NCI-H2029 (cell line): ENCODE results near the gene OR56B1.
"Not testable (repeated sequence)": the region's sequence is repeated elsewhere in the genome, so short reads cannot be mapped to it uniquely, and the experiment has no call there.

Source experiments
- DNase-seq: peaks from one replicate; lab custom pipeline; 2025; lab: John Stamatoyannopoulos, UW

Gene OR56B1, protein sequence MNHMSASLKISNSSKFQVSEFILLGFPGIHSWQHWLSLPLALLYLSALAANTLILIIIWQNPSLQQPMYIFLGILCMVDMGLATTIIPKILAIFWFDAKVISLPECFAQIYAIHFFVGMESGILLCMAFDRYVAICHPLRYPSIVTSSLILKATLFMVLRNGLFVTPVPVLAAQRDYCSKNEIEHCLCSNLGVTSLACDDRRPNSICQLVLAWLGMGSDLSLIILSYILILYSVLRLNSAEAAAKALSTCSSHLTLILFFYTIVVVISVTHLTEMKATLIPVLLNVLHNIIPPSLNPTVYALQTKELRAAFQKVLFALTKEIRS

DNA sequence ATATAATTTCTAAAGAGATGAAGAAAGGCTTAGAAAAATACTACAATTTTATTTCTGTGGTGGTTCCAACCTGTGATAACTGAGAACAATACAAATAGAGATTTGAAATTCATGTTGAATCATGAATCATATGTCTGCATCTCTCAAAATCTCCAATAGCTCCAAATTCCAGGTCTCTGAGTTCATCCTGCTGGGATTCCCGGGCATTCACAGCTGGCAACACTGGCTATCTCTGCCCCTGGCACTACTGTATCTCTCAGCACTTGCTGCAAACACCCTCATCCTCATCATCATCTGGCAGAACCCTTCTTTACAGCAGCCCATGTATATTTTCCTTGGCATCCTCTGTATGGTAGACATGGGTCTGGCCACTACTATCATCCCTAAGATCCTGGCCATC lies at the start of gene OR56B1:
TSS of gene OR56B1 (plus strand) at position 53 of the 400 bp plus-strand sequence. CDS start at position 122, 69 bp downstream.
- DNase-seq: no peak

DNA sequence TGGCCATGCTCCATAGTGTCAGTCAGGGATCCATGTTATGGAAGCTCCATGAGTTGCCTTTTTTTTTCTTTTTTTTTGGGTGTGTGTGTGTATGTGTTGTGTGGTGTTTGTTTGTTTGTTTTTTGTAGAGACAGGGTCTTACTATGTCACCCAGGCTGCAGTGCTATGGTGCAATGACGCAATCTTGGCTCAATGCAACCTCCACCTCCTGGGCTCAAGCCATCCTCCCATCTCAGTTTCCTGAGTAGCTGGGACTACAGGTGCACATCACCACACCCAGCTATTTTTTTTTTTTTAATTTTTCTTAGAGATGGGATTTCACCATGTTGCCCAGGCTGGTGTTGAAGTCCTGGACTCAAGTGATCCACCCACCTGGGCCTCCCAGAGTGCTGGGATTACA lies 47.8 kb upstream of the OR56B1 start:
- no peak for DNase-seq

DNA sequence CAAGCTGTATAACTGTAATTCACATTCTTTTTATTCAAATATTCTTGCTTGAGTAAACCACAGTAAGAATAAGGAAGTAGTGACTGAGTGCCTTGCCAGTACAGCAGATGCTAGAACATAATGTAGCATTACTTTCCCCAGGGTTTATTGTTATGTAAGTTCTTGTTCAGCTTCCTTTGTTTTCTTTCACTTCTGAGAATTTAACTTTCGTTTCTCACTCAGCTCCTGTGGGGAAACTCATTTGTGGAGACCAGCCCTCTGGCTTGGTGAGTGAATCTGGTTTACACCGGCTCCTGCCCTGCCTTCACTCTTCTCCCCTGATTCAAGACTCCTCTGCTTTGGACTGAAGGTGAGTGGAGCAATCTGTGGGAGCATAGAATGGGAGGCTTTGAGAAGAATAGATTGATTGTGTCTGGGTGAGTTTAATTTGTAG lies 46.7 kb upstream of the OR56B1 start, which contains the start of gene TRIM22:
TSS of gene TRIM22 (plus strand) at position 240 of the 433 bp plus-strand sequence. CDS start 6,443 bp downstream, outside the sequence.
- DNase-seq: no peak

DNA sequence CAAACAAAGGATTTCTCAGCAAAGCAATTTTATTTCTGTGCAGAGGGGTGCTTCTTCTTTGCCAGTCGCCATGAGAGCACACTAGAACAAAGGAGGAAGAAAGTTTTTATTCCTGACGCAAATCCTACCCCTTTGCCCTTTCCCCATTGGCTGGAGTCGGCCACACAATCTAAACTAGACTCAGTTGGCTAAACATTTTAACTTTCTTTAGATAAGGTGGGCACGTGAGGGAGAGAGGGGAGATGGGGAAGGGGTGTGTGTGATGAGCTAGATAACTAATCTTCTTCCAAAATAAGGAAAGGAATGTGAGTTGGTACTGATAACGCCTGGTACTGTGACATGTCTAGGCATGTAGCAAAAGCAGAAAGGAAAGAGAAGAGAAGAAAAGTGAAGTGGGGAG lies 46.0 kb upstream of the OR56B1 start:
- DNase-seq: no peak

DNA sequence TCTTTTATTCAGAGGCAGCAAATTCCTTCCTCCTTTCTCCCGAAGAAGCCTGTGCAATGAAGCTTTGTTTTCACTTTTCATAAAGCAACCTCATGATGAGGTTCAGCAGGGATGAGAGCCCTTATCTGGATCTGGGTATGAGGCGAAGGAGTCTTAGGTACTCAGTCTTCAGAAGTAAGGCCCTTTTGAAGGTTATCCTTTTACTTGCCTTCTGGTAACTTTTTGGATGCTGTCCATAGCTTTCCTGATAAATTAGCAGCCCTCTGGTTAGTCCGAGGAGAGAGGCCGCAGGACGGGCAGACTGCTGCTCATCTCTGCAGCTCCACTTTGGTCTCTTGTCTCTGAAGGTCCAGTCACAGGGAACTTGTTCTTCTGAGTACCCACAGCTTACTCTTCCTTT lies 45.5 kb upstream of the OR56B1 start:
- no peak for DNase-seq

DNA sequence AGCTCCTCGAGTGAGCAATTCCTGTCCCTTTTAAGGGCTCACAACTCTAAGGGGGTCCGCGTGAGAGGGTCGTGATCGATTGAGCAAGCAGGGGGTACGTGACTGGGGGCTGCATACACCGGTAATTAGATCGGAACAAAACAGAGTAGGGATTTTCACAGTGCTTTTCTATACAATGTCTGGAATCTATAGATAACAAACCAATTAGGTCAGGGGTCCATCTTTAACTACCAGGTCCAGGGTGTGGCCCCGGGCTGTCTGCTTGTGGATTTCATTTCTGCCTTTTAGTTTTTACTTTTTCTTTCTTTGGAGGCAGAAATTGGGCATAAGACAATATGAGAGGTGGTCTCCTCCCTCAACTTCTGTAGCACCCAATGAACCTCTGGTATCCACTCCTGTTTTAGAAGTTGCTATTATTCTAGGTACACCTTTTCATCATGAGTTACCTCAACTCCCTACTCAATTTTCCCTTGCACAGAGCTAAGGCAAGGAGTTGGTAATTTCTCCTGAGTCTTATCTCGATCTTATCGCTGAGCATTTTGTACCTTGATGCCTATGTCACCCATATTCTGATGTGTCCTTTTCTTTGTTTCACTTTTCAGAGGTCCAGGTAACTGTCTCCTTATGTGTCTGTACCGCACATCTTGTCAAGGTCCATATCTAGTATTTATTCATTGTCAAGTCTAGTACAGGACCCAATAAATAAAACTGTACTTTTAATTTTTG lies 44.8 kb upstream of the OR56B1 start:
- DNase-seq: not testable (repeated sequence)

DNA sequence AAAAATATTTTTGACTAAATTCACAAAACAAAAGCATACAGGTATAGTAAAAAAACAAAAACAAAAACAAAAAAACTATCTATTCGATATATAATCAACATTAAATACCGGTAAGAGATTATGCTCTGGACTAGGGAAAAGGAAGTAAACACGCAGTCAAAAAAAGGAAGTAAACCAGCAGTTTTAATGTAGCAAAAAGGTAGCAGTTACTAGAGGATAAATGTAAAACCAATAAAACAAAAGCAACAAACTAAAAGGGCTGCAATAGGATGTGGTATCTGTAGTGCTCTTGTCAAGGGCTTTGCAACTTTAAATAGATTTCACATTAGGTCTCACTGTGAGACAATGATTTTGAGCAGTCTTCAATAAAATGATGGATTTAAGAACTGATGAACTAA lies 44.3 kb upstream of the OR56B1 start:
- no peak for DNase-seq

DNA sequence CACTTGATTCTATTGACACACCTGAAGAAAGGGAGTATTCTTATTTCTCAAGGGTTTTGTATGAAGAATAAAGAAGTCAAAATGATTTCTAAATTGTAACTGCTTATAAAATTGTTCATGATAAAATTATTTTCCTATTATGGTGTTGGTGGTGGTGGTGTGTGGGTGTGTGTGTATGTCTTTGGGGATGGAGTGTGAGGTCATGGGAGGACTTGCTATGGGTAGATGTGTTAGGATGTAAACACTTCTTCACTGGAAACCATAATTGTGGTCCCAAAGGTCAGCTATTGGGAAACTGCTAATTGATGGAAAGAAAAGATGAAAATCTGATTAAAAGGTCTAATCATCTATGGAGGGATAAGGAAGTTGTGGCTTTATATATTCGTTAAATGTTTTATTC lies 41.6 kb upstream of the OR56B1 start:
- no peak for DNase-seq

DNA sequence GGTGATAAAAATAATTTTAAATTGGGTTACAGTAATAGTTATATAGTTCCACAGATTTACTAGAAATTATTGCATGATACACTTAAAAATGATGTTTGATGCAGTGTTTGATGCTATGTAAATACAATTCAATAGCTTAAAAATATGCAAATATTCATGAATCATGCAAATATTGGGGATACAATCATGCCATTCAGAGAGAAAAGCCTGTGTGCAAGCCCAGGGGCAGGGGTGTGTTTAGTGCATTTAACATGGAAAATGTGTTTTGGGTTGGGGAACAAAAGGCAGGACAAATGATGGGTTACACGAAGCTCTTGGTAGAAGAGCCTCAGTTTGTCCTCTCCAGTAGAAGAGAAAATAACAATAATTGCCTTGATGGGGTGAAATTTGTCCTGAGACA lies 40.7 kb upstream of the OR56B1 start:
- no peak for DNase-seq

DNA sequence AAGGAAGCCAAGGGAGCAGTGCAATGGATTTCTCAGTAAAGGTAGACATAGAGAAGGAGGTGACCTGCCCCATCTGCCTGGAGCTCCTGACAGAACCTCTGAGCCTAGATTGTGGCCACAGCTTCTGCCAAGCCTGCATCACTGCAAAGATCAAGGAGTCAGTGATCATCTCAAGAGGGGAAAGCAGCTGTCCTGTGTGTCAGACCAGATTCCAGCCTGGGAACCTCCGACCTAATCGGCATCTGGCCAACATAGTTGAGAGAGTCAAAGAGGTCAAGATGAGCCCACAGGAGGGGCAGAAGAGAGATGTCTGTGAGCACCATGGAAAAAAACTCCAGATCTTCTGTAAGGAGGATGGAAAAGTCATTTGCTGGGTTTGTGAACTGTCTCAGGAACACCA lies 40.0 kb upstream of the OR56B1 start:
- no peak for DNase-seq

DNA sequence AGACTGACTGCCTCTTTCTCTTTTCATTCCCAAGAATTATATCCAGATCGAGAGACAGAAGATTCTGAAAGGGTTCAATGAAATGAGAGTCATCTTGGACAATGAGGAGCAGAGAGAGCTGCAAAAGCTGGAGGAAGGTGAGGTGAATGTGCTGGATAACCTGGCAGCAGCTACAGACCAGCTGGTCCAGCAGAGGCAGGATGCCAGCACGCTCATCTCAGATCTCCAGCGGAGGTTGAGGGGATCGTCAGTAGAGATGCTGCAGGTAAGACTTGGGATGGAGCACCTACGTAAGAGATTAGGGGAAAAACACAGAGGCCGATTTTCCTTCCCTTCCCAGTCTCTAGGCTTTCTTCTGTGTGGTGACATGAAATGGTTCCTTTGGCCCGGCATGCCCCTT lies 38.0 kb upstream of the OR56B1 start:
- no peak for DNase-seq

DNA sequence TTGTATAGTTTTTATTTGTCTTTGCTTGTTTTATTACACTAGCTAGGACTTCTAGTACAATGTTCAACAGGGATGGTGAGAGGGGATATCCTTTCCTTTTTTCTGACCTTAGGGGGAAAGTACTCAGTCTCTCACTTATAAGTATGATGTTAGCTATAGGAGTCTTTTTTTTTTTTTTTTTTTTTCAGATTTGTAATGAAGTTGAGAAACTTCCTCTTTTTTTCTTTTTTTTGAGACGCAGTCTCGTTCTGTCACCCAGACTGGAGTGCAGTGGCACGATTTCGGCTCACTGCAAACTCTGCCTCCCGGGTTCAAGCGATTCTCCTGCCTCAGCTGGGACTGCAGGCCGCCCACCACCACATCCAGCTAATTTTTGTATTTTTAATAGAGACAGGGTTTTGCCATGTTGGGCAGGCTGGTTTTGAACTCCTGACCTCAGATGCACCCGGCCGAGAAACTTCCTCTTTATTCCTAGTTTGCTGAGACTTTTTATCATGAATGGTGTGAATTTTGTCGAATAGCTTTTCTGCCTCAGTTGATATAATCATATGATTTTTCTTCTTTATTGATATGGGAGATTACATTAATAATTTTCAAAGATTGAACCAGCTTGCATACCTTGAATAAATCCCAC lies 35.7 kb upstream of the OR56B1 start:
- DNase-seq: no peak

DNA sequence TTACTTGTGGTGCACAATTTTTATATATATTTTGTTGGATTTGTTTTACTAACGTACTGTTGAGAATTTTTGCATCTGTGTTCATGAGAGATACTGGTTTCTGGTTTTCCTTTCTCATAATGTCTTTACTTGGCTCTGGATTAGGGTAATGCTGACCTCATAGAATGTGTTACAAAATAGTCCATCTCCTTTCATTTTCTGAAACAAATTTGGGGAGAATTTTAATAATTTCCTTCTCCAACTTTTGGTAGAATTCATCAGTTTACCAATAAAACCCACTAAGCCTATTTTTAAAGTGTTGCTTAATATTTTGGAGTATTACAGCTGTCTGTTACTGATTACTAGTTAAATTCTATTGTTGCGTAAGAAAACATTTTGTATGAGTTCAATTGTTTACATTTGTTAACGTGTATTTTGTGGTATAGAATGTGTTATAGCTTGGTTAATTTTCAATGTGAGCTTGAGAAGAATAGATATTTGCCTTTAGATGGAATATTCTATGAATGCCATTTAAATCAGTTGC lies 35.1 kb upstream of the OR56B1 start:
- DNase-seq: no peak

DNA sequence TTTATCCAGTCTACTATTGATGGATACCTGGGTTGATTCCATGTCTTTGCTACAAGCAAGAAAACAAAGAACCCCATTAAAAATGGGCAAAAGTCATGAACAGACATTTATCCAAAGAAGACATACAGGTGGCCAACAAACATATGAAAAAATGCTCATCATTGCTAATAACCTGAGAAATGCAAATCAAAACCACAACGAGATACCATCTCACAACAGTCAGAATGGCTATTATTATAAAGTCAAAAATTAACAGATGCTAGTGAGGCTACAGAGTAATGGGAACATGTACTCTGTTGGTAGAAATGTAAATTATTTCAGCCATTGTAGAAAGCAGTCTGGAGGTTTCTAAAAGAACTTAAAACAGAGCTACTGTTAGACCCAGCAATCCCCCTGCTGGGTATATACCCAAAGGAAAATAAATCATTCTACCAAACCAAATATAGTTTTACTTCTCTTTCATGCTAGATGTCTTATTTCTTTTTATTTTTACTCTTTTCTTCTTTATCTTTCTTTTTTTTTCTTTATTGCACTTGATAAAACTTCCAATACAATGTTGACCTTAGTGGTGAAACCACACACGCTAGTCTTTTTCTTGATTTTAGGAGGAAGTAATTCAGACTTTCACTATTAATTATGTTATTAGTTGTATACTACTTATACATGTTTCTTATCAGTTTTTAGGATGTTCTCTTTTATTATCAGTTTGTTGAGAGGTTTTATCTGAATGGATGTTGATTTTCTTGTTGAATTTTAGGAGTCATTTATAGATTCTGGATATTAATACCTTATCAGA lies 32.3 kb upstream of the OR56B1 start:
- no peak for DNase-seq

DNA sequence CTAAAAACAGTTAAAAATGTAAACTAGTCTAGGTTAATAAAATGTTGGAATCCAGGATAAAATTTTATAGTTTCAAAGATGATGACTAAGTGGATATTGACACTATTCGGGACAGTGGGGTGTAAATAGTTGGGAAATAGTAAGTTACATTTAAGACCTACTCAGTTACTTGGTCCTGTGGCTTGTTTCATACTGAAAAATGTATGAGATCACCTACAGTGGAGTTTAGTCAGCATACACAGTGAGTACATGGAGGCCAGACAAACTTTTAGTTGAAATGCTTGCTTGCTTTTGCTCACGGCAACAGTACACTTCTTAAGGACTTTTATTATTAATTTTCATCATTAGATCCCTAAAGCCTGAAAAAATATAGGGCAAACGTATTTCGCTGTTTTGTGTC lies 30.6 kb upstream of the OR56B1 start:
- DNase-seq: no peak

DNA sequence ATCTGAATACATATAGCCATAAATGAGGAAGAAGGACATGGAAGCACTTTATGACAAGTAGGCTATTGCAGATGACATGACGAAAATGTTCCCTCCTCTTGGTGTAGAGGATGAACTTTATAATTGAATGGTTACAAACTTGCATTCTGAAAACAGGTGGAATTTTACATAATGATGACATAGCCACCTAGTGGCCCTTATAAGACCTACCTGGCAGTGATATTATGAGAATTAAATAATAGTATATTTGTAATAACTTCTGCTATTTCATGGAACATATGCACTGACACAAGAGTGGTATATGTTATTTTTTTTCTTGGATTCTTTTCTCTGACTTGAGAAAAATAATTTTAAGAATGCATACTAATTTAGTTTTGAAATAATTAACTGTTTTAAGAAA lies 23.7 kb upstream of the OR56B1 start:
- no peak for DNase-seq

DNA sequence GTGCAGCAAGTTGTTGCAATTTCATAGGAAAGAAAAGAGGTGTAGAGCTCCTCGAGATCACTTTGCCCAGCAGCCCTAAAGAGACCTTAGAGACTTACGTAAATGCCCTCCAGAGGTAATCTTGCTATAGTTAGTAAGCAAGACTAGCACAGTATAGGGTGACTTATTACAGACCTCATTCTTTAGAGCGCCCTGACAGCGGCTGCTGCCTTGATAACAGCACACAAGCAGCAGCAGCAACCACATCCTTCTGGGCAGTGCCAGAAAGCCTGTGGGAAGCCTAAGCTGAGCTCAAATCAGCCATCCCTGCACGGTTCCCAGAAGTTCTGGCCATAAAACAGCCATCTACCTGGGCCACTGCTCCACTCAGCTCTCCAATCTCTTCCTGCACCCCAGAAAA lies 22.6 kb upstream of the OR56B1 start:
- no peak for DNase-seq

DNA sequence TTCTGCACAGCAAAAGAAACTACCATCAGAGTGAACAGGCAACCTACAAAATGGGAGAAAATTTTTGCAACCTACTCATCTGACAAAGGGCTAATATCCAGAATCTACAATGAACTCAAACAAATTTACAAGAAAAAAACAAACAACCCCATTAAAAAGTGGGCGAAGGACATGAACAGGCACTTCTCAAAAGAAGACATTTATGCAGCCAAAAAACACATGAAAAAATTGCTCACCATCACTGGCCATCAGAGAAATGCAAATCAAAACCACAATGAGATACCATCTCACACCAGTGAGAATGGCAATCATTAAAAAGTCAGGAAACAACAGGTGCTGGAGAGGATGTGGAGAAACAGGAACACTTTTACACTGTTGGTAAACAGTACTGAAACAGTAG lies 19.7 kb upstream of the OR56B1 start:
- DNase-seq: not testable (repeated sequence)

DNA sequence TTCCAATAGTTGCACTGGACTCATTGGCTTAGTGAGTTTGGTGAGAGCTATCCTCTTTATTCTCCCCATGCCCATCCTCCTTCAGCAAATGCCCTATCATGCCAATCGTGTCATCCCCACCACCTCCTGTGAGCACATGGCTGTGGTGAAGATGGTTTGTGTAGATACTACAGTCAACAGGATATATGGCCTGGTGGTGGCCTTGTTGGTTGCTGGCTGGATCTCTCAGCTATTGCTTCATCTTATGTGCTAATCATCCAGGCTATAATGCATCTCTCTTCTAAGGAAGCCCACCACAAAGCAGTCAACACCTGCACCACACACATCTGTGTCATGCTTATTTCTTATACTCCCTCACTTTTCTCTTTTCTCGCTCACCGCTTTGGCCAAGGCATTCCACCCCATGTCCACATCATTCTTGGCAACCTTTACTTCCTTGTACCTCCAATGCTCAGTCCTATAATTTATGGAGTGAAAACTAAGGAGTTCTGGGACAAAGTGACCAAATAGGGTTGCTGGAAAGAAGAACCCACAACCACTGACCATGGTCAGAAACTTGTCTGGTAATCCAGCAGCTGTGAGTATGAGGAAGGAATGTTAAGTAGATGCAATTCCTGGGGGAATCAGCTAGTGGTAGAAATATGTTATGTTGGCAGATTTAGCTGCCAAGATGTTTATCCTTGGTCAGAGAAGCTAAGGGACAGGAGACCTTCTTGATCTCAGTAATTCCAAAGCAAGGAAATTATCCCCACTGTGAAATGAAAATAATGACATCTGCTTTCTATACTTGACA lies 16.3 kb upstream of the OR56B1 start:
- DNase-seq: no peak

DNA sequence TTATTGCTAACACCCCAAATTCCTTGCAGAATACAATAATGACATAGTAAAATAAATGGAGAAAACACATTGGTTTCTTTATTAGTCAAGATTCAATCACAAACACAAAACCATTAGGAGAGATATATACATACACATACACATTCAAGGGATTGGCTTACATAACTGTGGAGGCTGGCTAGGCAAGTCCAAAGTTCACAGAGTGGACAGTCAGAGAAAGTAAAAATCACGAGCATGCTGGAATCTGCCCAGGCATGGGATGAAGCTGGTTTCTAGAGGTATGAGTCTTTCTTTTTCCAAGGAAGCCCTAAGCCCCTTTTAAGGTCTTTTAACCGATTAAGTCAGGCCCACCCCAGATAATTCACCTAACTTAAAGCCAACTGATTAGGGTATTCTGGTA lies 13.6 kb upstream of the OR56B1 start:
- DNase-seq: no peak

DNA sequence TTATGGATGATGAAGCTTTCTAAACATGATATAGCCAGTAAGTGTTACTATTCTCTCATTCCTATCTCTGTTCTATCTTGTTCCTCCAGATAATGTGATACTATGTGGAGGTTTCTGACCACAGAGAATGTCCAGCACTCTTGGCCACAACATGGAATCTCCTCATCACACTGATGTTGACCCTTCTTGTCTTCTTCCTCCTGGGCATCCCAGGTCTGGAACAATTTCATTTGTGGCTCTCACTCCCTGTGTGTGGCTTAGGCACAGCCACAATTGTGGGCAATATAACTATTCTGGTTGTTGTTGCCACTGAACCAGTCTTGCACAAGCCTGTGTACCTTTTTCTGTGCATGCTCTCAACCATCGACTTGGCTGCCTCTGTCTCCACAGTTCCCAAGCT lies 9.9 kb upstream of the OR56B1 start:
- DNase-seq: no peak
